HEK293 (cell line): ENCODE data around the gene RAB23.
A peak's percentile ranks its signal among the peaks of the same experiment; 100 is the strongest.

Experiments used
- BCL11B ChIP-seq: fragments of 450-650 bp; formaldehyde crosslinking; IDR thresholded peaks from 2 replicates; pipeline ENCODE4 v1.5.1; 2016; ENCODE audit warnings: low read depth, missing biosample characterization, missing genetic modification characterization
- EGR2 ChIP-seq: fragments of 450-650 bp; formaldehyde crosslinking; IDR thresholded peaks from 2 replicates; pipeline ENCODE4 v1.5.1; 2016; ENCODE audit warnings: low read depth, missing biosample characterization, missing genetic modification characterization
- GFI1B ChIP-seq: fragments of 450-650 bp; formaldehyde crosslinking; IDR thresholded peaks from 2 replicates; pipeline ENCODE4 v1.5.1; 2016; ENCODE audit warnings: missing biosample characterization, missing genetic modification characterization
- KLF16 ChIP-seq: fragments of 450-650 bp; formaldehyde crosslinking; IDR thresholded peaks from 2 replicates; pipeline ENCODE4 v1.5.1; 2017; ENCODE audit warnings: missing biosample characterization, missing genetic modification characterization
- KLF8 ChIP-seq: fragments of 450-650 bp; formaldehyde crosslinking; IDR thresholded peaks from 2 replicates; pipeline ENCODE4 v1.5.1; 2016; ENCODE audit warnings: missing biosample characterization, missing genetic modification characterization
- KLF9 ChIP-seq: fragments of 450-650 bp; formaldehyde crosslinking; IDR thresholded peaks from 2 replicates; pipeline ENCODE4 v1.5.1; 2016; ENCODE audit warnings: missing biosample characterization, missing genetic modification characterization, low read depth
- MZF1 ChIP-seq: fragments of 450-650 bp; formaldehyde crosslinking; IDR thresholded peaks from 2 replicates; pipeline ENCODE4 v1.5.1; 2017; ENCODE audit warnings: missing biosample characterization, missing genetic modification characterization, borderline replicate concordance
- ZBTB1 ChIP-seq: fragments of 450-650 bp; formaldehyde crosslinking; IDR thresholded peaks from 2 replicates; pipeline ENCODE4 v1.5.1; 2016; ENCODE audit warnings: missing biosample characterization, missing genetic modification characterization
- ZBTB49 ChIP-seq: fragments of 450-650 bp; formaldehyde crosslinking; IDR thresholded peaks from 2 replicates; pipeline ENCODE4 v1.5.1; 2016; ENCODE audit warnings: missing biosample characterization, missing genetic modification characterization, low read depth
- ZEB2 ChIP-seq: fragments of 450-650 bp; formaldehyde crosslinking; IDR thresholded peaks from 2 replicates; pipeline ENCODE4 v1.5.1; 2016; ENCODE audit warnings: missing biosample characterization, missing genetic modification characterization
- ZFP3 ChIP-seq: fragments of 450-650 bp; formaldehyde crosslinking; IDR thresholded peaks from 2 replicates; pipeline ENCODE4 v1.5.1; 2016; ENCODE audit warnings: low read depth, missing biosample characterization, missing genetic modification characterization
- ZFP69B ChIP-seq: fragments of 450-650 bp; formaldehyde crosslinking; IDR thresholded peaks from 2 replicates; pipeline ENCODE4 v1.5.1; 2016; ENCODE audit warnings: missing biosample characterization, missing genetic modification characterization
- ZIC2 ChIP-seq: fragments of 450-650 bp; formaldehyde crosslinking; IDR thresholded peaks from 2 replicates; pipeline ENCODE4 v1.5.1; 2016; ENCODE audit warnings: missing biosample characterization, missing genetic modification characterization
- ZNF10 ChIP-seq: fragments of 450-650 bp; formaldehyde crosslinking; IDR thresholded peaks from 2 replicates; pipeline ENCODE4 v1.5.1; 2017; ENCODE audit warnings: missing biosample characterization, missing genetic modification characterization
- ZNF133 ChIP-seq: fragments of 450-650 bp; formaldehyde crosslinking; IDR thresholded peaks from 2 replicates; pipeline ENCODE4 v1.5.1; 2016; ENCODE audit warnings: missing biosample characterization, missing genetic modification characterization
- ZNF24 ChIP-seq: fragments of 450-650 bp; formaldehyde crosslinking; IDR thresholded peaks from 2 replicates; pipeline ENCODE4 v1.5.1; 2016; ENCODE audit warnings: missing biosample characterization, missing genetic modification characterization
- ZNF266 ChIP-seq: fragments of 450-650 bp; formaldehyde crosslinking; IDR thresholded peaks from 2 replicates; pipeline ENCODE4 v1.5.1; 2016; ENCODE audit warnings: missing biosample characterization, missing genetic modification characterization, low read depth
- ZNF311 ChIP-seq: fragments of 450-650 bp; formaldehyde crosslinking; IDR thresholded peaks from 2 replicates; pipeline ENCODE4 v1.5.1; 2017; ENCODE audit warnings: missing biosample characterization, missing genetic modification characterization, borderline replicate concordance
- ZNF341 ChIP-seq: fragments of 450-650 bp; formaldehyde crosslinking; IDR thresholded peaks from 2 replicates; pipeline ENCODE4; 2016; ENCODE audit warnings: low read depth, missing biosample characterization, missing genetic modification characterization
- ZNF394 ChIP-seq: fragments of 450-650 bp; formaldehyde crosslinking; IDR thresholded peaks from 2 replicates; pipeline ENCODE4 v1.5.1; 2016; ENCODE audit warnings: missing biosample characterization, missing genetic modification characterization, mild to moderate bottlenecking, moderate library complexity, borderline replicate concordance
- ZNF433 ChIP-seq: fragments of 450-650 bp; formaldehyde crosslinking; IDR thresholded peaks from 2 replicates; pipeline ENCODE4 v1.5.1; 2016; ENCODE audit warnings: missing biosample characterization, missing genetic modification characterization, low read depth
- ZNF48 ChIP-seq: fragments of 450-650 bp; formaldehyde crosslinking; IDR thresholded peaks from 2 replicates; pipeline ENCODE4 v1.5.1; 2016; ENCODE audit warnings: missing biosample characterization, missing genetic modification characterization
- ZNF610 ChIP-seq: fragments of 450-650 bp; formaldehyde crosslinking; IDR thresholded peaks from 2 replicates; pipeline ENCODE4 v1.5.1; 2016; ENCODE audit warnings: missing biosample characterization, missing genetic modification characterization, borderline replicate concordance
- ZNF629 ChIP-seq: fragments of 450-650 bp; formaldehyde crosslinking; IDR thresholded peaks from 2 replicates; pipeline ENCODE4 v1.5.1; 2017; ENCODE audit warnings: missing biosample characterization, missing genetic modification characterization
- ZNF645 ChIP-seq: fragments of 450-650 bp; formaldehyde crosslinking; IDR thresholded peaks from 2 replicates; pipeline ENCODE4; 2016; ENCODE audit warnings: missing biosample characterization, missing genetic modification characterization
- ZXDB ChIP-seq: fragments of 450-650 bp; formaldehyde crosslinking; IDR thresholded peaks from 2 replicates; pipeline ENCODE4 v1.5.1; 2016; ENCODE audit warnings: missing biosample characterization, missing genetic modification characterization
- TF ChIP-seq, protein P1 (sequence below): fragments of 450-650 bp; formaldehyde crosslinking; optimal IDR thresholded peaks from 2 replicates; pipeline ENCODE3; 2016; ENCODE audit warnings: missing biosample characterization, mild to moderate bottlenecking, missing genetic modification characterization
- TF ChIP-seq, protein P2 (sequence below): fragments of 450-650 bp; formaldehyde crosslinking; IDR thresholded peaks from 2 replicates; pipeline ENCODE4 v1.5.1; 2016; ENCODE audit warnings: missing biosample characterization, missing genetic modification characterization
- TF ChIP-seq, protein P3 (sequence below): fragments of 450-650 bp; formaldehyde crosslinking; IDR thresholded peaks from 2 replicates; pipeline ENCODE4 v1.5.1; 2016; ENCODE audit warnings: missing biosample characterization, missing genetic modification characterization

Gene RAB23

DNA sequence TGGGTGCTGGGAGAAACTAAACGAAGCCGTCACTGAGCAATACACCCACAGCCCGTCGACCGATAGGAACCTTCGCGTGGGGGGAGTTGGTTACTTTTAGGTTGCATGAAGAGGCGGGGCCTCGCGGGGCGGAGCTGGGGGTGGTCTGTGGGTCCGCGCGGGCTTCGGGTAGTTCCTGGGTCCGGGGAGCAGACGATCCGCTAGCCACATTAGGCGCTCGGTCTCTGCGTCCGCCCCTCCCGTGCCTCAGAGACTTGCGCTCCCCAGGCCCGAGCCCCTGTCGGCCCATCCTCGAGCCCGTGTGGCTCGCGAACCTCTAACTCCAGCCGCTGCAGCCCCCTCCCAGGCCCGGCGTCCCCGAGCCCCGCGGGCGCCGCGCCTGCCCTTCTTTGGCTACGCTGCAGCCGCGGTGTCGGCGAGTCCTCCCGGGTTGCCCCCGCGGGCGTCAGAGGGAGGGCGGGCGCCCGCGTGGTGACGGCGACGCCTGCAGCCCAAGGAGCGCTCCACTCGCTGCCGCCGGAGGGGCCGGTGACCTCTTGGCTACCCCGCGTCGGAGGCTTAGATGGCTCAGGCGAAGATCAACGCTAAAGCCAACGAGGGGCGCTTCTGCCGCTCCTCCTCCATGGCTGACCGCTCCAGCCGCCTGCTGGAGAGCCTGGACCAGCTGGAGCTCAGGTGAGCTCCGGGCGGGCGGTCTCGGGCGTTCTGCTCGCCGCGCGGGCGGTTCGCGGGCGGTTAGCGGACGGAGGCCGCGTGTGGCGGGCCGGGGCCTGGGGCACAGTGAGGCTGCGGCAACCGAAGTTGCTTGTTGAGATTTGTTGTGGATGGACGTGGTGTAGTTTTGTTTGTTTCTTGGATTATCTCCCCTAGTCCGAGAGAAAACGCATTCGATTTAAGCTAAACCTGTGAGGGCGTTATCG, 49.7 kb downstream of the RAB23 start, which contains the start of gene BAG2 (continued):
- TF ChIP-seq, protein P1, sequence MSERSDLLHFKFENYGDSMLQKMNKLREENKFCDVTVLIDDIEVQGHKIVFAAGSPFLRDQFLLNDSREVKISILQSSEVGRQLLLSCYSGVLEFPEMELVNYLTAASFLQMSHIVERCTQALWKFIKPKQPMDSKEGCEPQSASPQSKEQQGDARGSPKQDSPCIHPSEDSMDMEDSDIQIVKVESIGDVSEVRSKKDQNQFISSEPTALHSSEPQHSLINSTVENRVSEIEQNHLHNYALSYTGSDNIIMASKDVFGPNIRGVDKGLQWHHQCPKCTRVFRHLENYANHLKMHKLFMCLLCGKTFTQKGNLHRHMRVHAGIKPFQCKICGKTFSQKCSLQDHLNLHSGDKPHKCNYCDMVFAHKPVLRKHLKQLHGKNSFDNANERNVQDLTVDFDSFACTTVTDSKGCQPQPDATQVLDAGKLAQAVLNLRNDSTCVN (tag by site-specific recombination) = peak; percentile 98
- TF ChIP-seq ZFP69B (peak; percentile 69), BCL11B (0 out of 2 replicates have a peak, but pooled peaks have one; percentile 46), ZNF10 (tag by site-specific recombination) (peak; percentile 28; the same call in 1 of the 2 replicates), ZNF341 (tag by site-specific recombination) (peak; percentile 55), ZNF433 (tag by site-specific recombination) (no peak), ZXDB (tag by site-specific recombination) (peak; percentile 74), KLF9 (tag by site-specific recombination) (peak; percentile 46), ZEB2 (tag by site-specific recombination) (peak; percentile 67), ZNF266 (tag by site-specific recombination) (0 out of 2 replicates have a peak, but pooled peaks have one; percentile 4), ZBTB1 (tag by site-specific recombination) (no peak), EGR2 (tag by site-specific recombination) (peak; percentile 85), ZIC2 (tag by site-specific recombination) (peak; percentile 63), ZNF610 (peak; percentile 88), ZNF24 (tag by site-specific recombination) (peak; percentile 63; the same call in 1 of the 2 replicates), ZFP3 (tag by site-specific recombination) (no peak), ZNF645 (tag by site-specific recombination) (no peak), ZNF48 (tag by site-specific recombination) (no peak), KLF8 (peak; percentile 83), ZNF629 (tag by site-specific recombination) (peak; percentile 56; the same call in 1 of the 2 replicates), GFI1B (peak; percentile 10; the same call in 1 of the 2 replicates), MZF1 (tag by site-specific recombination) (peak; percentile 43; the same call in 1 of the 2 replicates), ZNF133 (tag by site-specific recombination) (no peak), ZNF311 (no peak), KLF16 (tag by site-specific recombination) (0 out of 2 replicates have a peak, but pooled peaks have one; percentile 50), ZBTB49 (tag by site-specific recombination) (no peak), ZNF394 (tag by site-specific recombination) (peak; percentile 33; the same call in 1 of the 2 replicates)
- TF ChIP-seq, protein P2, sequence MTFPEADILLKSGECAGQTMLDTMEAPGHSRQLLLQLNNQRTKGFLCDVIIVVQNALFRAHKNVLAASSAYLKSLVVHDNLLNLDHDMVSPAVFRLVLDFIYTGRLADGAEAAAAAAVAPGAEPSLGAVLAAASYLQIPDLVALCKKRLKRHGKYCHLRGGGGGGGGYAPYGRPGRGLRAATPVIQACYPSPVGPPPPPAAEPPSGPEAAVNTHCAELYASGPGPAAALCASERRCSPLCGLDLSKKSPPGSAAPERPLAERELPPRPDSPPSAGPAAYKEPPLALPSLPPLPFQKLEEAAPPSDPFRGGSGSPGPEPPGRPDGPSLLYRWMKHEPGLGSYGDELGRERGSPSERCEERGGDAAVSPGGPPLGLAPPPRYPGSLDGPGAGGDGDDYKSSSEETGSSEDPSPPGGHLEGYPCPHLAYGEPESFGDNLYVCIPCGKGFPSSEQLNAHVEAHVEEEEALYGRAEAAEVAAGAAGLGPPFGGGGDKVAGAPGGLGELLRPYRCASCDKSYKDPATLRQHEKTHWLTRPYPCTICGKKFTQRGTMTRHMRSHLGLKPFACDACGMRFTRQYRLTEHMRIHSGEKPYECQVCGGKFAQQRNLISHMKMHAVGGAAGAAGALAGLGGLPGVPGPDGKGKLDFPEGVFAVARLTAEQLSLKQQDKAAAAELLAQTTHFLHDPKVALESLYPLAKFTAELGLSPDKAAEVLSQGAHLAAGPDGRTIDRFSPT (tag by site-specific recombination) = peak; percentile 57; the same call in 1 of the 2 replicates
- TF ChIP-seq, protein P3, sequence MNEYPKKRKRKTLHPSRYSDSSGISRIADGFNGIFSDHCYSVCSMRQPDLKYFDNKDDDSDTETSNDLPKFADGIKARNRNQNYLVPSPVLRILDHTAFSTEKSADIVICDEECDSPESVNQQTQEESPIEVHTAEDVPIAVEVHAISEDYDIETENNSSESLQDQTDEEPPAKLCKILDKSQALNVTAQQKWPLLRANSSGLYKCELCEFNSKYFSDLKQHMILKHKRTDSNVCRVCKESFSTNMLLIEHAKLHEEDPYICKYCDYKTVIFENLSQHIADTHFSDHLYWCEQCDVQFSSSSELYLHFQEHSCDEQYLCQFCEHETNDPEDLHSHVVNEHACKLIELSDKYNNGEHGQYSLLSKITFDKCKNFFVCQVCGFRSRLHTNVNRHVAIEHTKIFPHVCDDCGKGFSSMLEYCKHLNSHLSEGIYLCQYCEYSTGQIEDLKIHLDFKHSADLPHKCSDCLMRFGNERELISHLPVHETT (tag by site-specific recombination) = no peak
